ENCODE measurements around the gene ARPC1B. TPM values are rescaled to one million over a fixed set of nuclear protein-coding genes. Genes with fewer than 3 reads are reported as not detected.
"Not testable (repeated sequence)": the region's sequence is repeated elsewhere in the genome, so short reads cannot be mapped to it uniquely, and the experiment has no call there.

Gene ARPC1B
- total and polyA plus RNA-seq, 9 donors: 39.6 to 66.7 (median 50.9) TPM

DNA sequence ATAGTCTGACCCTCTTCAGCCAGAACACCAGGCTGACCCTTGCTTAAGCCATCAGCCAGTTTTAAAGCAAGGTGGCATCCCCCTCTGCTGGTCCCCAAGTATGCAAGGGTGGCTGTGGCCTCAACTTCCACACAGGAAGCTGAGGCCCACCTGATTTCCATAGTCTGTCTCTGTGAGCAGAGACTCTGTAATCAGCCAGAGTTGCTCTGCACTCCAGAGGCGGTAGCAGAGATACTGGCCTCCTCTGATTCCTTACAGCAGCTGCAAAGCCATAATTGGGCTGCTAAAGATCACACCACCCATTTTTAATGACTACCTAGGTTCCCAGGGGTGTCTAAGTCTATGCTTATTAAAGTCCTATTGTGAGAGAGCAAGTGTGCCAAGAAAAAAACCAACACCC lies 32.0 kb downstream of the ARPC1B start:
- DNase-seq: no peak
- no peak overlapping the region for H3K27ac ChIP-seq (ENCODE audit: low read length)
- no CpG with 5 or more reads among the region's 1 CpG for WGBS (ENCODE audit: insufficient coverage)
- H3K9me3 ChIP-seq (replicated peaks; ENCODE audit: control insufficient read depth, low read depth, low read length): no peaks in the 10 kb centered on the region
- H3K4me1 ChIP-seq (ENCODE audit: control insufficient read depth, insufficient read depth, low read length): peaks cover 23% of the 10 kb centered on the region
- H3K4me3 ChIP-seq (ENCODE audit: low read length): no peak overlapping the region
- H3K27me3 ChIP-seq (ENCODE audit: control insufficient read depth, insufficient read depth, low read length): no peaks in the 10 kb centered on the region
- peaks cover 38% of the 10 kb centered on the region for H3K36me3 ChIP-seq (ENCODE audit: control insufficient read depth, insufficient read depth, low read length)

DNA sequence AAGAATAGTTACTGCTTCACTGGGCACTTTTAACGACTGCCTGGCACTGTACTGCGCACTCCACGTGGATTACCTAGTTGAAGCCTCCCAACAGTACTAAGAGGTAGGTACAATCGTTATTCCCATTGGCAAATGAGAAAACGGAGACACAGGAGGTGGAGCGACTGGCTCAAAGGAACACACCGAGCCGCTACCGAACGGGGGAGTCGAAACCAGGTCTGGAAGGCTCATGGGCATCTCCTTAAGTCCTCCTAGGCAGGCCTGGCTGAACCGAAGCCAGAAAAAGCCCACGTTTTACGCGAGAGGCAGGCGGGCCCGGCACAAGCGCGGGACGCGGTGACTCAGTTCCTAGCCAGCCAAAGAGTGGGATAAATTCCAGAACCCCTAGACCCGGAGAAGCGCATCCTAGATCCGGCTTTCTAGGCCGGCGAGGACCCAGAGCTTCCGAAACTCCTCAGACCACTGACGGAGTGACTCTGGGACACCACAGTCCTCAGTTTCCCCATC lies 33.4 kb downstream of the ARPC1B start:
- 0% methylated on average over 28 of the region's 28 CpGs for WGBS (ENCODE audit: insufficient coverage)
- H3K36me3 ChIP-seq (ENCODE audit: control insufficient read depth, insufficient read depth, low read length): peaks cover 36% of the 10 kb centered on the region
- no peaks in the 10 kb centered on the region for H3K27me3 ChIP-seq (ENCODE audit: control insufficient read depth, insufficient read depth, low read length)
- peak; percentile 72 for DNase-seq
- H3K9me3 ChIP-seq (replicated peaks; ENCODE audit: control insufficient read depth, low read depth, low read length): no peaks in the 10 kb centered on the region
- H3K4me1 ChIP-seq (ENCODE audit: control insufficient read depth, insufficient read depth, low read length): peaks cover 23% of the 10 kb centered on the region
- peak overlapping the region; percentile 86 for H3K4me3 ChIP-seq (ENCODE audit: low read length)
- peak overlapping the region; percentile 97 for H3K27ac ChIP-seq (ENCODE audit: low read length)

DNA sequence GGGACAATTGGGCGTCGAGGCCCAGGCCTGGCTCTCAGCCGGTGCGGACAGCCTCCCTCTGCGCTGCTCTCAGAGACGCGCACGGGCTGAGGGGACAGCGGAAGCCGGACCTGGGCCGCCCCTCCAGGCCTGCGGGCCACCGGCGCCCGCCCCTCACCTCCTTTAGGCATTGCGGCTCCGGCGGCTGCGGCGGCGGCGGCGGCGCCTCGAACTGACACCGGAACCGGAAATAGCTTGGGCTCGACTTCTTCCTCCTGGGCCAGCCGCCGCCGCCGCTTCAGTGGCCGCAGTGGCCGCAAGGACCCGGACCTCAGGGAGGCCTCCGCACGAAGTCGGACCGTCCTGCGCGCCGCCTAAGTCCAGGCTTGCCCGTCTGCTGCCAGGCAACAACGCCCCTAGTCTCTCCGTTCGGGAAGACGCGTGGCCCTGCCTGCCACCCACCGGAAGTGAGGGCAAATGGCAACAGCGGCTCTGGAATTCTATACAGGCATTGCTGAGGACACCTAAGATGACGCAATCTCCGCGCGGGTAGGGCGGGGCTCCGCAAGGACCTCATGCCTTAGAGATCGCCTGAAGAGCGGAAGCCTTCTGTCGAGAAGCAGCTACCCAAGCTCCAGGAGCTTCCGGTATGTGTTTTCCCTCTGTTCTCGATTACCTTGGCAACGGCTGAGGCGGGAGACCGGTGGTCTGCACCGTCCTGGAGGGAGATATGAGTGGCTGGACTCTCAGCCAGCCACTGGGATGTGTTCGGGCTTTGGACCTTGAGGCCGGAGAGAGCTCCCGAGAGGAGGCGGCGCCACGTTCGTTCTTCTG lies 34.1 kb downstream of the ARPC1B start, which contains the start of the genes BUD31 and PDAP1:
Gene BUD31 (plus strand): TSS at position 591 of the 813 bp plus-strand sequence. CDS start 2,124 bp downstream, outside the sequence.
Gene PDAP1 (minus strand): TSS at position 219 of the 813 bp plus-strand sequence. CDS start 49 bp downstream, at position 170.
- Histone ChIP-seq H3K27me3 (ENCODE audit: control insufficient read depth, insufficient read depth, low read length) (no peaks in the 10 kb centered on the region), H3K27ac (ENCODE audit: low read length) (peak within 1 kb of the TSS; percentile 97), H3K4me1 (ENCODE audit: control insufficient read depth, insufficient read depth, low read length) (peaks cover 23% of the 10 kb centered on the region), H3K9me3 (replicated peaks; ENCODE audit: control insufficient read depth, low read depth, low read length) (no peaks in the 10 kb centered on the region), H3K36me3 (ENCODE audit: control insufficient read depth, insufficient read depth, low read length) (peaks cover 36% of the 10 kb centered on the region), H3K4me3 (ENCODE audit: low read length) (peak within 1 kb of the TSS; percentile 86)
- peak; percentile 98 for DNase-seq
- WGBS (ENCODE audit: insufficient coverage): 0% methylated on average over 72 of the region's 72 CpGs

DNA sequence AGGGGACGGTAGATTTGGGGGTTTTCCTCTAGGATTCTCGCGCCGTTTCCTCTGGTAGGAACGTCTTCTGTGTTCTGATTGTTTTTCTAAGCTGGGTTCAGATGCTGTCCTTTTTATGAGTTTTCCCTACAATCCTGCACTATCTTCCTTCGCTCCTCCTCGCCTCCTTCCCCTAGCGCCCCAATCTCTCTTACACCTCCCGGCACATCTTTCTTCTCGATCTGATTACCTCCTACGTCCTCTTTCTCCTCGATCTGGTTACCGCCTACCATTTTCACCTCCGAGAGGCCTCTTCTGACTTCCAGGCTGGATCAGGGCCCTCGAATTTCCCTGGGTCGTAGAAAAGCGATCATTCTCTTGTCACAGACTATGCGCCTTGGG lies 34.7 kb downstream of the ARPC1B start:
- Histone ChIP-seq H3K27ac (ENCODE audit: low read length) (peak overlapping the region; percentile 97), H3K36me3 (ENCODE audit: control insufficient read depth, insufficient read depth, low read length) (peaks cover 32% of the 10 kb centered on the region), H3K4me3 (ENCODE audit: low read length) (peak overlapping the region; percentile 86), H3K27me3 (ENCODE audit: control insufficient read depth, insufficient read depth, low read length) (no peaks in the 10 kb centered on the region), H3K4me1 (ENCODE audit: control insufficient read depth, insufficient read depth, low read length) (peaks cover 23% of the 10 kb centered on the region), H3K9me3 (replicated peaks; ENCODE audit: control insufficient read depth, low read depth, low read length) (no peaks in the 10 kb centered on the region)
- WGBS (ENCODE audit: insufficient coverage): 0% methylated on average over 14 of the region's 18 CpGs
- no peak for DNase-seq

DNA sequence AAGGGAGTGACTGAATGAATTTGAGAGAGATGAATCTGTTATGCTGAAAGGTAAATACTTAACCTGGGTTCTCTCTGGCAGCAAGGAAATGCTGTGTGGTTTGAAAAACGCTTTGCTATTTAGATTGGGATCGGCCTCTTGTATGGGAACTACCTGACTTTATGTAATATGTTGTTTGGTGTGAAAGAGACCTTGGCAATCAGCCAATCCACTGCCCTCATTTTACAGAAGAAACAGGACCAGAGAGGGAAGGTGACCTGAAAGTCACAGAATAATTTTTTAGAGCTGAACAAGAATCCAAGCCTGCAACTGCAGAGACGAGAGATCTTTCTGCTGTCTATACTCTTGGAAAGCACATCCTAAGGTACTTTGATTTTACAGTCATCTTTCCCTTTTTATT lies 35.3 kb downstream of the ARPC1B start:
- Histone ChIP-seq H3K9me3 (replicated peaks; ENCODE audit: control insufficient read depth, low read depth, low read length) (no peaks in the 10 kb centered on the region), H3K36me3 (ENCODE audit: control insufficient read depth, insufficient read depth, low read length) (peaks cover 32% of the 10 kb centered on the region)
- DNase-seq: no peak

DNA sequence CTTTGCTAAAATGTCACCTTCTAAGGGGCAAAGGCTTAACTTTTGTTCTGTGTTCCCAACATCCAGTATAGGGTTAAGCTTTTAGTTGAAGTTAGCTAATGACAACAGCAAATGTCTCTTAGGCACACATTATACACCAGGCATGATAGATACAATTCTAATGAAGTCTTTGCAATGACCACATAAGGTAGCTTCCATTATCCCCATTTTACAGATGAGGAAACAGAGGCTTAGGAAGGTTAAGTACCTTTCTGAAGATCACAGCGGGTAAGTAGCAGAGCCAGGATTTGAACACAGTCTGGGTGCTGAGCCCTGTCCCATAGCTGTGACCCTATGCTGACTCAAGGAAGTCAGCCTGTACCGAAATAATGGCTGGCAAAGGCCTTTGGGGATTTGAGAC lies 36.1 kb downstream of the ARPC1B start:
- no peak for DNase-seq
- Histone ChIP-seq H3K27me3 (ENCODE audit: control insufficient read depth, insufficient read depth, low read length) (no peaks in the 10 kb centered on the region), H3K36me3 (ENCODE audit: control insufficient read depth, insufficient read depth, low read length) (peaks cover 34% of the 10 kb centered on the region), H3K4me1 (ENCODE audit: control insufficient read depth, insufficient read depth, low read length) (peaks cover 21% of the 10 kb centered on the region), H3K9me3 (replicated peaks; ENCODE audit: control insufficient read depth, low read depth, low read length) (no peaks in the 10 kb centered on the region), H3K27ac (ENCODE audit: low read length) (no peak overlapping the region), H3K4me3 (ENCODE audit: low read length) (no peak overlapping the region)
- WGBS (ENCODE audit: insufficient coverage): 100% methylated on average over 1 of the region's 2 CpGs

More for the DNA sequence above, 35.3 kb downstream of the ARPC1B start:
- WGBS (ENCODE audit: insufficient coverage): no CpG with 5 or more reads among the region's 3 CpGs
- H3K27ac ChIP-seq (ENCODE audit: low read length): peak overlapping the region; percentile 97
- H3K4me3 ChIP-seq (ENCODE audit: low read length): peak overlapping the region; percentile 86
- peaks cover 21% of the 10 kb centered on the region for H3K4me1 ChIP-seq (ENCODE audit: control insufficient read depth, insufficient read depth, low read length)
- H3K27me3 ChIP-seq (ENCODE audit: control insufficient read depth, insufficient read depth, low read length): no peaks in the 10 kb centered on the region

DNA sequence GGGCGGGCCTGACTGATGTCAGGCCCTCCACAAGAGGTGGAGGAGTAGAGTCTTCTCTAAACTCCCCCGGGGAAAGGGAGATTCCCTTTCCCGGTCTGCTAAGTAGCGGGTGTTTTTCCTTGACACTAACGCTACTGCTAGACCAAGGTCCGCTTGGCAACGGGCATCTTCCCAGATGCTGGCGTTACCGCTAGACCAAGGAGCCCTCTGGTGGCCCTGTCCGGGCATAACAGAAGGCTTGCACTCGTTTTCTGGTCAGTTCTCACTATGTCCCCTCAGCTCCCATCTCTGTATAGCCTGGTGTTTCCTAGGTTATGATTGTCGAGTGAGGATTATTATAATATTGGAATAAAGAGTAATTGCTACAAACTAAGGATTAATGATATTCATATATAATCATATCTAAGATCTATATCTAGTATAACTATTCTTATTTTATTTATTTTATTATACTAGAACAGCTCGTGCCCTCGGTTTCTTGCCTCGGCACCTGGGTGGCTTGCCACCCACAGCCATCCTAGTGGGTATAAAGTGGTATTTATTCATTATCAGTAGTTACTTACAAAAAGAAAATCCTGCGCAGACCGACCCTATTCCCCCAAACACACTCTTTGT lies 41.1 kb downstream of the ARPC1B start:
- H3K4me1 ChIP-seq (ENCODE audit: control insufficient read depth, insufficient read depth, low read length); H3K4me3 ChIP-seq (ENCODE audit: low read length): not testable (repeated sequence)
- WGBS (ENCODE audit: insufficient coverage): 38% methylated on average over 6 of the region's 17 CpGs

DNA sequence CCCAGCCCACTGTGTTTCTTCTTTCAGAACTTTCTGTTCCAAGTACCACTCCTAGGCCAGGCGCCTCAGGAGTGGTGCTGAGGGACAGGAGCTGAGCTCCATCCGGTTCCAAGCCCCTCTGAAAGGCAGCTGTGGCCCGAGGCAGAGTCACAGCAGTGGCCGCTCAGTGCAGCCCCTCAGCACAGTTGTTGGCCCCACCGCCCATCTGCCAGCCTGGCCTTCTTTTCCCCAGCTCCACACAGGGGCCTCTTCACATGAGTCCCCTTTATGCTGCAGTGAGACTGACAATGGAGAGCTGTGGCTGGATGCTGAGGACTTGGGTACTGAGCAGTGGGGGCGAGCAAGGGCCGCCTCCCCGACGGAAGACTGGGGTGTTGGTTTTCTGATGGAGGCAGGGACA lies 43.7 kb downstream of the ARPC1B start:
- Histone ChIP-seq H3K27me3 (ENCODE audit: control insufficient read depth, insufficient read depth, low read length) (no peaks in the 10 kb centered on the region), H3K27ac (ENCODE audit: low read length) (no peak overlapping the region), H3K4me3 (ENCODE audit: low read length) (no peak overlapping the region), H3K36me3 (ENCODE audit: control insufficient read depth, insufficient read depth, low read length) (peaks cover 74% of the 10 kb centered on the region), H3K9me3 (replicated peaks; ENCODE audit: control insufficient read depth, low read depth, low read length) (no peaks in the 10 kb centered on the region), H3K4me1 (ENCODE audit: control insufficient read depth, insufficient read depth, low read length) (no peaks in the 10 kb centered on the region)
- 91% methylated on average over 7 of the region's 9 CpGs for WGBS (ENCODE audit: insufficient coverage)
- DNase-seq: no peak

More for the DNA sequence above, 41.1 kb downstream of the ARPC1B start:
- peak; percentile 47 for DNase-seq
- peaks cover 81% of the 10 kb centered on the region for H3K36me3 ChIP-seq (ENCODE audit: control insufficient read depth, insufficient read depth, low read length)
- not testable (repeated sequence) for H3K9me3 ChIP-seq (replicated peaks; ENCODE audit: control insufficient read depth, low read depth, low read length); H3K27me3 ChIP-seq (ENCODE audit: control insufficient read depth, insufficient read depth, low read length); H3K27ac ChIP-seq (ENCODE audit: low read length)

DNA sequence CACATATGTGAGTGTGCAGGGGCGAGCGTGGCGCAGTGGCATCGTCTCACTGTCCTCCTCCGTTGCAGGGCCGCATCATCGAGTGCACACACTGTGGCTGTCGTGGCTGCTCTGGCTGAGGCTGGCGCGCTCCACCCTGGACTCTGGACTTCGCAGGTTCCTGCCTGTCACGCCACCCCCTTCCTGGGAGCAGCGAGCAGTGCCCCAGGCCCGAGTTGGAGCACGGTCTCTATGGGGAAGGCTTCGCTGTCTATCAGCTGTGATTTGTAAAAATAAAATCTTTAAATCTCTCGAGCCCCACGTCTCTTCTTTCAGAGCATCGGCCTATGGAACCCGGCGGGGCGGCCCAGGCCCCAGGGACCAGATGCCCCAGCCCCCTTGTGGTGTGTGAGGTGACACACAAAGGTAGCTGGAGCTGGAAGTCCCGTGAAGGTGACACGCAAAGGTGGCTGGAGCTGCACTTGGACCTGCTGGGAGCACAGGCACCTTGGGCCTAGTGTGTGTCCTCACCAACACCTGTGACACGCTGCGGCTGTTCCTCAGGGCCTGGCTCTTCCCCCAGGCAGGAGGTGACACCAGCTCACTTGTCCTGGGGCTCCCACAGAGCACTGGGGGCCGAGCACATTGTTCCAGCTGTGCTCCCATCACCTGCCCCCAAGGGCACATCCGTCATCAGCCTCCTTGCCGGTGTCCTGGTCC lies 44.9 kb downstream of the ARPC1B start:
- no peaks in the 10 kb centered on the region for H3K4me1 ChIP-seq (ENCODE audit: control insufficient read depth, insufficient read depth, low read length)
- no peak overlapping the region for H3K4me3 ChIP-seq (ENCODE audit: low read length)
- H3K9me3 ChIP-seq (replicated peaks; ENCODE audit: control insufficient read depth, low read depth, low read length): no peaks in the 10 kb centered on the region
- WGBS (ENCODE audit: insufficient coverage): 87% methylated on average over 25 of the region's 29 CpGs
- H3K27me3 ChIP-seq (ENCODE audit: control insufficient read depth, insufficient read depth, low read length): no peaks in the 10 kb centered on the region
- H3K36me3 ChIP-seq (ENCODE audit: control insufficient read depth, insufficient read depth, low read length): peaks cover 78% of the 10 kb centered on the region
- no peak overlapping the region for H3K27ac ChIP-seq (ENCODE audit: low read length)
- DNase-seq: no peak

DNA sequence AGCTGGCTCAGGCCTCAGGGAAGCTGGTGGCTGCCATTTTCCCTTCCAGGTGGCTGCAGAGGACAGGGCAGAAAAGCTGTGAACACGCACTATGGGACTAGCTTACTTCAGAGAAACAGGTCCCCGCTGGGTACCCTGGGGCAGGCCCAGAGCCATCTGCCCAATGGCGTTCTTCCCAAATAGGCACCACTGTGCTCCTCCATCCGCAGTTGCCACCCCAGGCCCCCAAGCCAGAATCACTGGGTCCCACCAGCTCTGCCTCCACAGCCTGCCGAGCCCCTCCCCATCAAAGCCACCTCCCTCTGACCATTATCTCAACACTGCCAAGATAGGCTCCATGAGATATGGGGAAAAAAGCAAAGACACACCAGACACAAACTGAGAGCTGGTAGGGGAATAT lies 45.7 kb downstream of the ARPC1B start:
- peaks cover 78% of the 10 kb centered on the region for H3K36me3 ChIP-seq (ENCODE audit: control insufficient read depth, insufficient read depth, low read length)
- H3K27me3 ChIP-seq (ENCODE audit: control insufficient read depth, insufficient read depth, low read length): no peaks in the 10 kb centered on the region
- no peak for DNase-seq
- WGBS (ENCODE audit: insufficient coverage): 95% methylated on average over 4 of the region's 5 CpGs
- no peak overlapping the region for H3K4me3 ChIP-seq (ENCODE audit: low read length)
- no peaks in the 10 kb centered on the region for H3K4me1 ChIP-seq (ENCODE audit: control insufficient read depth, insufficient read depth, low read length)
- no peaks in the 10 kb centered on the region for H3K9me3 ChIP-seq (replicated peaks; ENCODE audit: control insufficient read depth, low read depth, low read length)
- H3K27ac ChIP-seq (ENCODE audit: low read length): no peak overlapping the region

Data from muscle of leg (tissue), 11 donors.